ENCODE data around the gene ZIC5.

DNA sequence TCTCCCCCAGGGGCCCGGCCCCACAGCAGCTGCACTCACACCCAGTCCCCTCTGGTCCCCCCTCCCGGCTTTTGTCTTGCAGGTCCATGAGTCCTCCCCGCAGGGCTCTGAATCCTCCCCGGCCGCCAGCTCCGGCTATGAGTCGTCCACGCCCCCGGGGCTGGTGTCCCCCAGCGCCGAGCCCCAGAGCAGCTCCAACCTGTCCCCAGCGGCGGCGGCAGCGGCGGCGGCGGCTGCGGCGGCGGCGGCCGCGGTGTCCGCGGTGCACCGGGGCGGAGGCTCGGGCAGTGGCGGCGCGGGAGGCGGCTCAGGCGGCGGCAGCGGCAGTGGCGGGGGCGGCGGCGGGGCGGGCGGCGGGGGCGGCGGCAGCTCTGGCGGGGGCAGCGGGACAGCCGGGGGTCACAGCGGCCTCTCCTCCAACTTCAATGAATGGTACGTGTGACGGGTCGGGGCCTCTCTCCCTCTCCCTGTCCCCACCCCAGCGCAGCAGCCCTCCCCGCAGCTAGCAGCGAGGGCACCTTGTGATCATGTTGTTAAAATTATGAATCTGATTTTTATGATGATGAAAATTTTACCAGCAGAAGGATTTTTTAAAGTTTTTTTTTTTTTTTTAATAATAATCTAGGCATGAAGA is 13.8 kb upstream of the ZIC5 start:
- TF ChIP-seq, protein P1, sequence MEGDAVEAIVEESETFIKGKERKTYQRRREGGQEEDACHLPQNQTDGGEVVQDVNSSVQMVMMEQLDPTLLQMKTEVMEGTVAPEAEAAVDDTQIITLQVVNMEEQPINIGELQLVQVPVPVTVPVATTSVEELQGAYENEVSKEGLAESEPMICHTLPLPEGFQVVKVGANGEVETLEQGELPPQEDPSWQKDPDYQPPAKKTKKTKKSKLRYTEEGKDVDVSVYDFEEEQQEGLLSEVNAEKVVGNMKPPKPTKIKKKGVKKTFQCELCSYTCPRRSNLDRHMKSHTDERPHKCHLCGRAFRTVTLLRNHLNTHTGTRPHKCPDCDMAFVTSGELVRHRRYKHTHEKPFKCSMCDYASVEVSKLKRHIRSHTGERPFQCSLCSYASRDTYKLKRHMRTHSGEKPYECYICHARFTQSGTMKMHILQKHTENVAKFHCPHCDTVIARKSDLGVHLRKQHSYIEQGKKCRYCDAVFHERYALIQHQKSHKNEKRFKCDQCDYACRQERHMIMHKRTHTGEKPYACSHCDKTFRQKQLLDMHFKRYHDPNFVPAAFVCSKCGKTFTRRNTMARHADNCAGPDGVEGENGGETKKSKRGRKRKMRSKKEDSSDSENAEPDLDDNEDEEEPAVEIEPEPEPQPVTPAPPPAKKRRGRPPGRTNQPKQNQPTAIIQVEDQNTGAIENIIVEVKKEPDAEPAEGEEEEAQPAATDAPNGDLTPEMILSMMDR (IDR thresholded peaks at IDR 0.05) = no peak
- TF ChIP-seq SIN3A (IDR thresholded peaks at IDR 0.05; ENCODE audit: borderline replicate concordance, insufficient read depth, low read depth, low read length) (no peak), POLR2AphosphoS5 (IDR thresholded peaks at IDR 0.05; ENCODE audit: low read depth, low read length) (no peak), TCF7L2 (IDR thresholded peaks at IDR 0.05; ENCODE audit: low read depth, low read length) (no peak)
- TF ChIP-seq, protein P2, sequence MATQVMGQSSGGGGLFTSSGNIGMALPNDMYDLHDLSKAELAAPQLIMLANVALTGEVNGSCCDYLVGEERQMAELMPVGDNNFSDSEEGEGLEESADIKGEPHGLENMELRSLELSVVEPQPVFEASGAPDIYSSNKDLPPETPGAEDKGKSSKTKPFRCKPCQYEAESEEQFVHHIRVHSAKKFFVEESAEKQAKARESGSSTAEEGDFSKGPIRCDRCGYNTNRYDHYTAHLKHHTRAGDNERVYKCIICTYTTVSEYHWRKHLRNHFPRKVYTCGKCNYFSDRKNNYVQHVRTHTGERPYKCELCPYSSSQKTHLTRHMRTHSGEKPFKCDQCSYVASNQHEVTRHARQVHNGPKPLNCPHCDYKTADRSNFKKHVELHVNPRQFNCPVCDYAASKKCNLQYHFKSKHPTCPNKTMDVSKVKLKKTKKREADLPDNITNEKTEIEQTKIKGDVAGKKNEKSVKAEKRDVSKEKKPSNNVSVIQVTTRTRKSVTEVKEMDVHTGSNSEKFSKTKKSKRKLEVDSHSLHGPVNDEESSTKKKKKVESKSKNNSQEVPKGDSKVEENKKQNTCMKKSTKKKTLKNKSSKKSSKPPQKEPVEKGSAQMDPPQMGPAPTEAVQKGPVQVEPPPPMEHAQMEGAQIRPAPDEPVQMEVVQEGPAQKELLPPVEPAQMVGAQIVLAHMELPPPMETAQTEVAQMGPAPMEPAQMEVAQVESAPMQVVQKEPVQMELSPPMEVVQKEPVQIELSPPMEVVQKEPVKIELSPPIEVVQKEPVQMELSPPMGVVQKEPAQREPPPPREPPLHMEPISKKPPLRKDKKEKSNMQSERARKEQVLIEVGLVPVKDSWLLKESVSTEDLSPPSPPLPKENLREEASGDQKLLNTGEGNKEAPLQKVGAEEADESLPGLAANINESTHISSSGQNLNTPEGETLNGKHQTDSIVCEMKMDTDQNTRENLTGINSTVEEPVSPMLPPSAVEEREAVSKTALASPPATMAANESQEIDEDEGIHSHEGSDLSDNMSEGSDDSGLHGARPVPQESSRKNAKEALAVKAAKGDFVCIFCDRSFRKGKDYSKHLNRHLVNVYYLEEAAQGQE (IDR thresholded peaks at IDR 0.05; ENCODE audit: insufficient read depth in 1 of 2, low read depth in 2 of 2, low read length in 1 of 2) = no peak
